H1 (cell line): ENCODE measurements around the gene GJD3. TPM values are rescaled to one million over a fixed set of nuclear protein-coding genes. Genes with fewer than 3 reads are reported as not detected.

ENCODE experiments used
- CTCF ChIA-PET: fragments of 300-600 bp; sonication (Branson Sonifier 250); formaldehyde crosslinking; loops from one replicate; lab custom pipeline; 2021; ENCODE audit not compliant: partially characterized antibody; lab: Charles Lee
- POLR2A ChIA-PET: fragments of 300-600 bp; sonication (Branson Sonifier 250); formaldehyde crosslinking; loops from one replicate; lab custom pipeline; 2021; ENCODE audit warnings: inconsistent platforms; ENCODE audit not compliant: partially characterized antibody; lab: Charles Lee
- DNase-seq, 2 experiments: peaks; one replicate each; pipeline versions ENCODE4 v3.0.0 to v3.0.0-alpha.2; 2010 to 2022; ENCODE audit warnings: low spot score in 2 of 2, low read depth in 1 of 2, mixed read lengths in 1 of 2
- FAIRE-seq: peaks from 2 replicates; lab custom pipeline; 2011; peaks lifted over from hg19 to GRCh38; lab: Jason Lieb, UNC
- H2AFZ ChIP-seq: 2 replicates; pipeline ENCODE4 v1.8.1; 2012; ENCODE audit warnings: low read length, inconsistent platforms
- H2AK5ac ChIP-seq: 2 replicates; pipeline ENCODE4 v1.6.1; 2013; ENCODE audit warnings: low read depth, low read length
- H2BK120ac ChIP-seq: replicated peaks from 2 replicates; pipeline ENCODE3; 2013; ENCODE audit warnings: low read depth, low read length, inconsistent platforms
- H2BK12ac ChIP-seq: 2 replicates; pipeline ENCODE4 v1.6.1; 2013; ENCODE audit warnings: low read depth, low read length
- H2BK15ac ChIP-seq: 2 replicates; pipeline ENCODE4 v1.6.1; 2013; ENCODE audit warnings: low read length
- H2BK20ac ChIP-seq: 2 replicates; pipeline ENCODE4 v1.6.1; 2013; ENCODE audit warnings: low read length
- H2BK5ac ChIP-seq: 2 replicates; pipeline ENCODE4 v1.6.1; 2013; ENCODE audit warnings: low read depth, low read length
- H3K14ac ChIP-seq: 2 replicates; pipeline ENCODE4 v1.6.1; 2013; ENCODE audit warnings: inconsistent platforms; ENCODE audit not compliant: insufficient read length
- H3K18ac ChIP-seq: 2 replicates; pipeline ENCODE4 v1.6.1; 2013; ENCODE audit warnings: low read length; ENCODE audit errors: extremely low read depth
- H3K23ac ChIP-seq: 2 replicates; pipeline ENCODE4 v1.6.1; 2013; ENCODE audit warnings: inconsistent platforms; ENCODE audit not compliant: insufficient read length
- H3K23me2 ChIP-seq: 2 replicates; pipeline ENCODE4 v1.6.1; 2013; ENCODE audit warnings: low read depth, low read length
- H3K27ac ChIP-seq: 2 replicates; pipeline ENCODE4 v1.6.1; 2011; ENCODE audit warnings: low read depth, low read length, inconsistent platforms
- H3K27me3 ChIP-seq, 4 experiments: replicated peaks in 1 of 4; 1 replicate in 1 of 4; 2 replicates in 3 of 4; pipeline versions ENCODE4 v1.6.1 to v1.8.1; 2011 to 2013; ENCODE audit warnings: low read length in 3 of 4, mild to moderate bottlenecking in 3 of 4, inconsistent platforms in 2 of 4, mixed read lengths in 2 of 4, moderate library complexity in 1 of 4; ENCODE audit not compliant: control insufficient read depth in 3 of 4, insufficient read depth in 3 of 4; ENCODE audit errors: extremely low read depth in 1 of 4
- H3K36me3 ChIP-seq, 4 experiments: 2 replicates each; pipeline versions ENCODE4 v1.6.1 to v1.8.1; 2011 to 2013; ENCODE audit warnings: mild to moderate bottlenecking in 4 of 4, low read length in 3 of 4, moderate library complexity in 2 of 4, control low read depth in 1 of 4, inconsistent platforms in 1 of 4; ENCODE audit not compliant: insufficient read depth in 4 of 4, control insufficient read depth in 2 of 4
- H3K4ac ChIP-seq: replicated peaks from 2 replicates; pipeline ENCODE3; 2013; ENCODE audit warnings: low read length, low read depth, mixed read lengths, inconsistent platforms; ENCODE audit not compliant: insufficient read length
- H3K4me1 ChIP-seq, 4 experiments: replicated peaks in 1 of 4; 1 replicate in 1 of 4; 2 replicates in 3 of 4; pipeline versions ENCODE4 v1.6.1 to v1.8.1; 2011 to 2013; ENCODE audit warnings: low read length in 3 of 4, inconsistent platforms in 2 of 4, mixed read lengths in 1 of 4; ENCODE audit not compliant: insufficient read depth in 4 of 4, control insufficient read depth in 3 of 4
- H3K4me2 ChIP-seq, 2 experiments: 2 replicates each; pipeline versions ENCODE4 v1.6.1 to v1.8.1; 2011 to 2013; ENCODE audit warnings: low read depth in 2 of 2, low read length in 2 of 2, control low read depth in 1 of 2, inconsistent platforms in 1 of 2, mild to moderate bottlenecking in 1 of 2; ENCODE audit not compliant: insufficient read depth in 1 of 2
- H3K4me3 ChIP-seq, 4 experiments: fragments of 200-600, 300-600 bp in 1 of 4; sonication (generic), shearing (Covaris generic), sonication (Bioruptor Twin) in 1 of 4; 2 replicates each; pipeline versions ENCODE4 v1.5.1 to v1.8.1; 2011 to 2016; ENCODE audit warnings: low read length in 4 of 4, low read depth in 3 of 4, control low read depth in 2 of 4, inconsistent platforms in 2 of 4, mild to moderate bottlenecking in 2 of 4, mixed read lengths in 1 of 4, moderate library complexity in 1 of 4; ENCODE audit not compliant: insufficient read depth in 2 of 4; ENCODE audit errors: extremely low read depth in 1 of 4
- H3K56ac ChIP-seq: replicated peaks from 2 replicates; pipeline ENCODE3; 2013; ENCODE audit warnings: low read depth, mild to moderate bottlenecking, mixed read lengths, low read length, inconsistent platforms; ENCODE audit not compliant: insufficient read length
- H3K79me1 ChIP-seq: 2 replicates; pipeline ENCODE4 v1.6.1; 2013; ENCODE audit warnings: low read depth, low read length, control low read depth
- H3K79me2 ChIP-seq, 2 experiments: 2 replicates each; pipeline versions ENCODE4 v1.6.1 to v1.8.1; 2012 to 2013; ENCODE audit warnings: low read length in 2 of 2, mild to moderate bottlenecking in 2 of 2, inconsistent platforms in 1 of 2; ENCODE audit not compliant: insufficient read depth in 2 of 2, control insufficient read depth in 1 of 2
- H3K9ac ChIP-seq, 4 experiments: replicated peaks in 1 of 4; 1 replicate in 1 of 4; 2 replicates in 3 of 4; pipeline versions ENCODE4 v1.6.1 to v1.8.1; 2011 to 2013; ENCODE audit warnings: low read depth in 3 of 4, low read length in 3 of 4, control low read depth in 2 of 4, mild to moderate bottlenecking in 2 of 4, moderate library complexity in 2 of 4, inconsistent platforms in 1 of 4; ENCODE audit errors: extremely low read depth in 1 of 4
- H3K9me3 ChIP-seq, 2 experiments: 2 replicates each; pipeline versions ENCODE4 v1.6.1 to v1.8.1; 2012 to 2013; ENCODE audit warnings: mild to moderate bottlenecking in 2 of 2, moderate library complexity in 2 of 2, control low read depth in 1 of 2, inconsistent platforms in 1 of 2, low read depth in 1 of 2, low read length in 1 of 2, mixed read lengths in 1 of 2; ENCODE audit not compliant: insufficient read depth in 2 of 2
- H4K20me1 ChIP-seq, 2 experiments: replicated peaks in 1 of 2; 2 replicates each; pipeline versions ENCODE3 to v1.8.1; 2011 to 2013; ENCODE audit warnings: inconsistent platforms in 2 of 2, low read length in 2 of 2, mild to moderate bottlenecking in 1 of 2; ENCODE audit not compliant: insufficient read depth in 2 of 2, control insufficient read depth in 1 of 2
- H4K5ac ChIP-seq: 2 replicates; pipeline ENCODE4 v1.6.1; 2013; ENCODE audit warnings: low read length, low read depth, mixed read lengths, inconsistent platforms; ENCODE audit not compliant: insufficient read length
- H4K8ac ChIP-seq: 2 replicates; pipeline ENCODE4 v1.8.0; 2013; ENCODE audit warnings: mild to moderate bottlenecking, moderate library complexity, low read length, inconsistent platforms; ENCODE audit not compliant: insufficient read depth; ENCODE audit errors: extremely low read depth
- H4K91ac ChIP-seq: replicated peaks from 2 replicates; pipeline ENCODE3; 2013; ENCODE audit warnings: low read length, mixed read lengths, inconsistent platforms; ENCODE audit not compliant: insufficient read length
- ATF2 ChIP-seq: IDR thresholded peaks from 2 replicates; pipeline ENCODE4 v1.6.1; 2012; ENCODE audit warnings: low read length, inconsistent platforms
- BACH1 ChIP-seq: IDR thresholded peaks from 2 replicates; pipeline ENCODE4 v1.6.1; 2012; ENCODE audit warnings: low read length, improper control_type of control experiment
- CEBPB ChIP-seq: IDR thresholded peaks from 2 replicates; pipeline ENCODE4 v1.6.1; 2012; ENCODE audit warnings: low read depth, low read length
- CHD2 ChIP-seq: IDR thresholded peaks from 2 replicates; pipeline ENCODE4 v1.6.1; 2012; ENCODE audit warnings: low read length, improper control_type of control experiment
- GABPA ChIP-seq: IDR thresholded peaks from 2 replicates; pipeline ENCODE4 v1.6.1; 2011; ENCODE audit warnings: mild to moderate bottlenecking, low read length, moderate library complexity, borderline replicate concordance; ENCODE audit not compliant: insufficient read depth
- GTF2F1 ChIP-seq: IDR thresholded peaks from 2 replicates; pipeline ENCODE4 v1.6.1; 2012; ENCODE audit warnings: low read depth, low read length, improper control_type of control experiment, borderline replicate concordance
- HDAC2 ChIP-seq, 2 experiments: fragments of 300-600 bp in 1 of 2; sonication (generic) in 1 of 2; IDR thresholded peaks; 2 replicates each; pipeline ENCODE4 v1.6.1; 2011 to 2012; ENCODE audit warnings: low read depth in 2 of 2, low read length in 2 of 2, mild to moderate bottlenecking in 2 of 2, moderate library complexity in 2 of 2, borderline replicate concordance in 1 of 2, inconsistent platforms in 1 of 2
- SIRT6 ChIP-seq: IDR thresholded peaks from one replicate; pipeline ENCODE4 v1.7.1; 2012; ENCODE audit warnings: low read length, inconsistent platforms
- SP2 ChIP-seq: IDR thresholded peaks from 2 replicates; pipeline ENCODE4 v1.6.1; 2012; ENCODE audit warnings: mild to moderate bottlenecking, low read length, inconsistent platforms
- TEAD4 ChIP-seq: IDR thresholded peaks from 2 replicates; pipeline ENCODE4 v1.6.1; 2012; ENCODE audit warnings: low read depth, low read length, inconsistent platforms, mixed read lengths
- ZNF274 ChIP-seq: IDR thresholded peaks from 2 replicates; pipeline ENCODE4 v1.7.0; 2012; ENCODE audit warnings: low read length, borderline replicate concordance; ENCODE audit errors: extremely low read depth
- WGBS, 2 experiments: shearing (Covaris generic) in 1 of 2; methylation state at CpG; one replicate each; pipeline versions ENCODE4 v1.1.6 to v1.1.7; 2013 to 2015; ENCODE audit warnings: low lambda C conversion rate in 2 of 2, mixed read lengths in 2 of 2, inconsistent platforms in 1 of 2, low coverage in 1 of 2, missing lambda C conversion rate in 1 of 2; ENCODE audit not compliant: insufficient replicate concordance in 2 of 2, insufficient coverage in 1 of 2, insufficient read length in 1 of 2; ENCODE audit errors: extremely low coverage in 1 of 2, missing lambda C conversion rate in 1 of 2; 5-methylcytosine and 5-hydroxymethylcytosine counted together
- polyA plus RNA-seq, 7 experiments: library from polyadenylated mRNA; depleted of rRNA in 3 of 7; stranded (reverse) in 5 of 7; unstranded in 2 of 7; fragments of >200 nt in 5 of 7; fragments of 200-250 nt in 2 of 7; gene quantifications; 1 replicate in 5 of 7; 2 replicates in 1 of 7; 4 replicates in 1 of 7; pipeline versions ENCODE4 v1.2.1 to v1.2.3, GENCODE V29; 2011 to 2013; ENCODE audit warnings: missing spikeins in 2 of 7, mixed read lengths in 2 of 7
- total RNA-seq: library from RNA; stranded (reverse); fragmentation: NEBNext Ultra II Directional; extraction: Animal tissue kit (Norgen Biotek cat#: 25700); gene quantifications from 2 replicates; pipeline ENCODE4 v1.2.1, GENCODE V29; 2021

GJD3 gene
- total and polyA plus RNA-seq, 2 of the 8 experiments (the other 6 are each of a cell fraction or from before 2014, with no cell fraction given): 0.53 to 1.9 TPM

GRCh38 chr17:40325156-40326013 lies 39.2 kb downstream of the GJD3 start:
- H3K4me2 ChIP-seq: no peak overlapping the region
- no peak overlapping the region for H4K5ac ChIP-seq
- H3K9me3 ChIP-seq: no peaks in the 10 kb centered on the region
- no peak overlapping the region for H3K27ac ChIP-seq
- H4K91ac ChIP-seq: no peak overlapping the region
- H2AK5ac ChIP-seq: no peak overlapping the region
- no peaks in the 10 kb centered on the region for H3K36me3 ChIP-seq
- no peak overlapping the region for H2AFZ ChIP-seq
- no peak overlapping the region for H3K23ac ChIP-seq
- no peak overlapping the region for H3K4ac ChIP-seq
- H2BK120ac ChIP-seq: no peak overlapping the region
- CTCF ChIA-PET: interaction anchor here (0.9 to 39.2 kb wide), 6 partner anchors 8 to 50 kb away, joined by 3 to 1198 read pairs (median 3); partner anchors contain the start of gene GJD3
- no peak overlapping the region for H2BK20ac ChIP-seq
- no peak overlapping the region for H3K4me3 ChIP-seq
- no peaks in the 10 kb centered on the region for H3K27me3 ChIP-seq
- POLR2A ChIA-PET: interaction anchor here (0.5 to 3.3 kb wide), 6 partner anchors 9 to 58 kb away, joined by 3 to 10 read pairs (median 4); partner anchors contain the start of gene RARA
- no peak for DNase-seq
- H4K20me1 ChIP-seq: peaks cover 19 to 35% of the 10 kb centered on the region in 2 experiments
- 90% methylated on average over 13 of the region's 13 CpGs; no CpG with 5 or more reads in 1 of the 2 experiments for WGBS, 2 experiments
- no peaks in the 10 kb centered on the region for H3K23me2 ChIP-seq
- H2BK5ac ChIP-seq: no peak overlapping the region
- FAIRE-seq: no peak
- peaks cover 0 to 14% of the 10 kb centered on the region in 2 experiments; a peak in 1 of 4 replicates for H3K79me2 ChIP-seq
- no peak overlapping the region for H2BK15ac ChIP-seq
- no peak overlapping the region for H4K8ac ChIP-seq
- H3K79me1 ChIP-seq: peaks cover 18% of the 10 kb centered on the region
- no peak overlapping the region for H3K9ac ChIP-seq
- H3K56ac ChIP-seq: no peak overlapping the region
- H3K14ac ChIP-seq: no peak overlapping the region
- peaks cover 0 to 19% (median 11%) of the 10 kb centered on the region in 4 experiments; a peak in 5 of 7 replicates for H3K4me1 ChIP-seq
- H3K18ac ChIP-seq: no peak overlapping the region
- no peak overlapping the region for H2BK12ac ChIP-seq
- no peak for TF ChIP-seq ZNF274
- no peak for TF ChIP-seq SP2
- no peak for TF ChIP-seq GTF2F1
- no peak for TF ChIP-seq BACH1
- no peak for TF ChIP-seq GABPA
- TF ChIP-seq ATF2: no peak
- no peak for TF ChIP-seq CHD2
- TF ChIP-seq CEBPB: no peak
- no peak for TF ChIP-seq HDAC2 (IDR thresholded peaks at IDR 0.05; ENCODE audit: borderline replicate concordance in 1 of 2, low read depth in 2 of 2, low read length in 2 of 2)
- TF ChIP-seq SIRT6: no peak
- no peak for TF ChIP-seq TEAD4
